ENCODE results near the gene RERG. TPM values are rescaled to one million over a fixed set of nuclear protein-coding genes. Genes with fewer than 3 reads are reported as not detected.

The RERG gene
- total RNA-seq, 1 donor from 2014 or later: 1.1 TPM

GRCh38 chr12:15234508-15234907 lies 13.3 kb upstream of the RERG start:
- Mint-ChIP-seq H3K4me1 (no peaks in the 10 kb centered on the region), H3K9me3 (no peaks in the 10 kb centered on the region), H3K27ac (ENCODE audit: unreplicated experiment) (no peak overlapping the region), H3K4me3 (no peak overlapping the region), H3K27me3 (ENCODE audit: low read depth) (peaks cover 43% of the 10 kb centered on the region), H3K36me3 (ENCODE audit: low read depth) (no peaks in the 10 kb centered on the region)
- no peak for DNase-seq (ENCODE audit: low read depth, low spot score)
- no peak for TF ChIP-seq CTCF (conservative IDR thresholded peaks at IDR 0.05)

GRCh38 chr12:15234011-15234410 lies 12.8 kb upstream of the RERG start:
- no peaks in the 10 kb centered on the region for H3K4me1 Mint-ChIP-seq
- no peak for DNase-seq (ENCODE audit: low read depth, low spot score)
- no peak overlapping the region for H3K27ac Mint-ChIP-seq (ENCODE audit: unreplicated experiment)
- no peaks in the 10 kb centered on the region for H3K36me3 Mint-ChIP-seq (ENCODE audit: low read depth)
- H3K9me3 Mint-ChIP-seq: no peaks in the 10 kb centered on the region
- H3K27me3 Mint-ChIP-seq (ENCODE audit: low read depth): peaks cover 43% of the 10 kb centered on the region
- TF ChIP-seq CTCF (conservative IDR thresholded peaks at IDR 0.05): no peak
- no peak overlapping the region for H3K4me3 Mint-ChIP-seq

- Mint-ChIP-seq H3K27ac (ENCODE audit: unreplicated experiment) (no peak overlapping the region), H3K27me3 (ENCODE audit: low read depth) (peaks cover 41% of the 10 kb centered on the region), H3K4me1 (no peaks in the 10 kb centered on the region), H3K36me3 (ENCODE audit: low read depth) (no peaks in the 10 kb centered on the region), H3K9me3 (no peaks in the 10 kb centered on the region), H3K4me3 (no peak overlapping the region)
- DNase-seq (ENCODE audit: low read depth, low spot score): no peak
- TF ChIP-seq CTCF (conservative IDR thresholded peaks at IDR 0.05): no peak
These were observed 11.7 kb upstream of the RERG start for GRCh38 chr12:15232959-15233358.

- TF ChIP-seq CTCF (conservative IDR thresholded peaks at IDR 0.05): no peak
- H3K4me3 Mint-ChIP-seq: no peak overlapping the region
- H3K36me3 Mint-ChIP-seq (ENCODE audit: low read depth): no peaks in the 10 kb centered on the region
- no peak overlapping the region for H3K27ac Mint-ChIP-seq (ENCODE audit: unreplicated experiment)
- no peaks in the 10 kb centered on the region for H3K9me3 Mint-ChIP-seq
- no peaks in the 10 kb centered on the region for H3K4me1 Mint-ChIP-seq
- DNase-seq (ENCODE audit: low read depth, low spot score): no peak
- peaks cover 36% of the 10 kb centered on the region for H3K27me3 Mint-ChIP-seq (ENCODE audit: low read depth)
These were observed 10.3 kb upstream of the RERG start for GRCh38 chr12:15231493-15231892.

GRCh38 chr12:15230751-15231150 lies 9.5 kb upstream of the RERG start:
- no peak for DNase-seq (ENCODE audit: low read depth, low spot score)
- Mint-ChIP-seq H3K27me3 (ENCODE audit: low read depth) (peaks cover 31% of the 10 kb centered on the region), H3K4me3 (no peak overlapping the region), H3K9me3 (no peaks in the 10 kb centered on the region), H3K4me1 (no peaks in the 10 kb centered on the region), H3K36me3 (ENCODE audit: low read depth) (no peaks in the 10 kb centered on the region), H3K27ac (ENCODE audit: unreplicated experiment) (no peak overlapping the region)
- TF ChIP-seq CTCF (conservative IDR thresholded peaks at IDR 0.05): no peak

- no peak for DNase-seq (ENCODE audit: low read depth, low spot score)
- Mint-ChIP-seq H3K4me1 (no peaks in the 10 kb centered on the region), H3K36me3 (ENCODE audit: low read depth) (no peaks in the 10 kb centered on the region), H3K27me3 (ENCODE audit: low read depth) (peaks cover 31% of the 10 kb centered on the region), H3K4me3 (no peak overlapping the region), H3K9me3 (no peaks in the 10 kb centered on the region), H3K27ac (ENCODE audit: unreplicated experiment) (no peak overlapping the region)
- no peak for TF ChIP-seq CTCF (conservative IDR thresholded peaks at IDR 0.05)
These were observed 8.9 kb upstream of the RERG start for GRCh38 chr12:15230137-15230536.
